ENCODE results near the gene ACTRT2.

ACTRT2 gene

GRCh38 chr1:3009556-3009955 lies 11.7 kb upstream of the ACTRT2 start:
- TF ChIP-seq CTCF (IDR thresholded peaks at IDR 0.05; ENCODE audit: borderline replicate concordance, control extremely low read depth, extremely low read depth, insufficient read depth, missing control alignments): no peak
- in situ Hi-C loops (cut with MboI; ENCODE audit: low sequenced_read_pairs, unreplicated experiment): no loop called here
- no peak for DNase-seq (ENCODE audit: low spot score)

- no peak for DNase-seq (ENCODE audit: low spot score)
- TF ChIP-seq CTCF (IDR thresholded peaks at IDR 0.05; ENCODE audit: borderline replicate concordance, control extremely low read depth, extremely low read depth, insufficient read depth, missing control alignments): no peak
- in situ Hi-C loops (cut with MboI; ENCODE audit: low sequenced_read_pairs, unreplicated experiment): no loop called here
These were observed 10.1 kb upstream of the ACTRT2 start for GRCh38 chr1:3011127-3011526.

- no peak for DNase-seq (ENCODE audit: low spot score)
- no peak for TF ChIP-seq CTCF (IDR thresholded peaks at IDR 0.05; ENCODE audit: borderline replicate concordance, control extremely low read depth, extremely low read depth, insufficient read depth, missing control alignments)
- in situ Hi-C loops (cut with MboI; ENCODE audit: low sequenced_read_pairs, unreplicated experiment): no loop called here
These were observed 9.4 kb upstream of the ACTRT2 start for GRCh38 chr1:3011631-3012455.

GRCh38 chr1:3012456-3013291 lies 8.6 kb upstream of the ACTRT2 start:
- TF ChIP-seq CTCF (IDR thresholded peaks at IDR 0.05; ENCODE audit: borderline replicate concordance, control extremely low read depth, extremely low read depth, insufficient read depth, missing control alignments): peak; percentile 2
- in situ Hi-C loops (cut with MboI; ENCODE audit: low sequenced_read_pairs, unreplicated experiment): no loop called here
- DNase-seq (ENCODE audit: low spot score): peak; percentile 63

- DNase-seq (ENCODE audit: low spot score): no peak
- no peak for TF ChIP-seq CTCF (IDR thresholded peaks at IDR 0.05; ENCODE audit: borderline replicate concordance, control extremely low read depth, extremely low read depth, insufficient read depth, missing control alignments)
- in situ Hi-C loops (cut with MboI; ENCODE audit: low sequenced_read_pairs, unreplicated experiment): no loop called here
These were observed 7.8 kb upstream of the ACTRT2 start for GRCh38 chr1:3013371-3014049.

GRCh38 chr1:3014050-3014440 lies 7.2 kb upstream of the ACTRT2 start:
- in situ Hi-C loops (cut with MboI; ENCODE audit: low sequenced_read_pairs, unreplicated experiment): no loop called here
- DNase-seq (ENCODE audit: low spot score): no peak
- TF ChIP-seq CTCF (IDR thresholded peaks at IDR 0.05; ENCODE audit: borderline replicate concordance, control extremely low read depth, extremely low read depth, insufficient read depth, missing control alignments): no peak
